GM12878 (cell line): ENCODE results near the gene DPM3. TPM values are rescaled to one million over a fixed set of nuclear protein-coding genes. Genes with fewer than 3 reads are reported as not detected.
A peak's percentile ranks its signal among the peaks of the same experiment; 100 is the strongest.

Experiments used
- ASH2L ChIP-seq: fragments of 300-600, 200-600 bp; sonication (generic); IDR thresholded peaks from 2 replicates; pipeline ENCODE4 v1.6.1; 2017; ENCODE audit warnings: low read depth, mild to moderate bottlenecking, borderline replicate concordance
- E2F8 ChIP-seq: fragments of 450-650 bp; IDR thresholded peaks from 2 replicates; pipeline ENCODE4 v1.6.1; 2018; ENCODE audit warnings: mild to moderate bottlenecking, low read depth, moderate library complexity; ENCODE audit not compliant: partially characterized antibody
- EGR1 ChIP-seq, 2 experiments: IDR thresholded peaks; 1 replicate in 1 of 2; 2 replicates in 1 of 2; pipeline ENCODE4 v1.6.1; 2011 to 2012; ENCODE audit warnings: low read depth in 2 of 2, low read length in 2 of 2, borderline replicate concordance in 1 of 2, mild to moderate bottlenecking in 1 of 2, moderate library complexity in 1 of 2
- IKZF1 ChIP-seq: fragments of 450-650 bp; conservative IDR thresholded peaks from 2 replicates; pipeline ENCODE4 v1.6.1; 2017; ENCODE audit warnings: antibody characterized with exemption, mild to moderate bottlenecking
- NFYB ChIP-seq: IDR thresholded peaks from 2 replicates; pipeline ENCODE4 v1.6.1; 2011; ENCODE audit warnings: low read depth, mild to moderate bottlenecking, low read length, improper control_type of control experiment, moderate library complexity; ENCODE audit not compliant: insufficient read depth
- NKRF ChIP-seq: fragments of 450-650 bp; conservative IDR thresholded peaks from 2 replicates; pipeline ENCODE4 v1.6.1; 2017; ENCODE audit warnings: mild to moderate bottlenecking, moderate library complexity
- NR2F1 ChIP-seq: fragments of 450-650 bp; conservative IDR thresholded peaks from 2 replicates; pipeline ENCODE4 v1.6.1; 2017; ENCODE audit warnings: mild to moderate bottlenecking
- POLR2A ChIP-seq: IDR thresholded peaks from 2 replicates; pipeline ENCODE4 v1.6.1; 2011; ENCODE audit warnings: low read depth, mild to moderate bottlenecking, low read length
- SRF ChIP-seq, 2 experiments: IDR thresholded peaks; 2 replicates each; pipeline ENCODE4 v1.6.1; 2011; ENCODE audit warnings: low read depth in 2 of 2, low read length in 2 of 2, mild to moderate bottlenecking in 1 of 2, moderate library complexity in 1 of 2
- STAT3 ChIP-seq: IDR thresholded peaks from 2 replicates; pipeline ENCODE4 v1.6.1; 2011; ENCODE audit warnings: low read depth, low read length, improper control_type of control experiment
- YY1 ChIP-seq: IDR thresholded peaks from 2 replicates; pipeline ENCODE4 v1.6.1; 2011; ENCODE audit warnings: low read depth, mild to moderate bottlenecking, low read length
- ZBTB33 ChIP-seq: fragments of 450-650 bp; IDR thresholded peaks from 2 replicates; pipeline ENCODE4 v1.6.1; 2017; ENCODE audit warnings: mild to moderate bottlenecking
- ZNF384 ChIP-seq: IDR thresholded peaks from 2 replicates; pipeline ENCODE4 v1.6.1; 2012; ENCODE audit warnings: low read depth, mild to moderate bottlenecking, low read length, improper control_type of control experiment, borderline replicate concordance
- polyA plus RNA-seq, 11 experiments: library from polyadenylated mRNA; depleted of rRNA in 4 of 11; unstranded in 6 of 11; stranded (reverse) in 5 of 11; fragments of >200 nt; fragmentation: Nextera tagmentation in 4 of 11; fragmentation: Illumina TruSeq in 1 of 11; extraction: Ambion mirVana in 4 of 11; extraction: Trizol in 1 of 11; gene quantifications; 1 replicate in 1 of 11; 2 replicates in 10 of 11; pipeline versions ENCODE4 v1.2.1 to v1.2.3, GENCODE V29; 2011 to 2016; ENCODE audit warnings: inconsistent platforms in 2 of 11, missing spikeins in 2 of 11, low read depth in 1 of 11
- total RNA-seq, 4 experiments: library from RNA; depleted of rRNA in 3 of 4; stranded (reverse); fragments of >200 nt in 3 of 4; fragmentation: Illumina TruSeq in 1 of 4; extraction: Trizol in 1 of 4; gene quantifications; 2 replicates each; pipeline versions ENCODE4 v1.2.1 to v1.2.3, GENCODE V29; 2013 to 2021
- TF ChIP-seq, protein P1 (sequence below): fragments of 150-350 bp; IDR thresholded peaks from 2 replicates; pipeline ENCODE4 v1.6.1; 2014; ENCODE audit warnings: mild to moderate bottlenecking, low read depth, low read length
- TF ChIP-seq, protein P2 (sequence below): IDR thresholded peaks from 2 replicates; pipeline ENCODE4 v1.6.1; 2012; ENCODE audit warnings: low read depth, low read length, improper control_type of control experiment
- TF ChIP-seq, protein P3 (sequence below): fragments of 450-650 bp; IDR thresholded peaks from 2 replicates; pipeline ENCODE4 v1.6.1; 2016; ENCODE audit warnings: mild to moderate bottlenecking

The DPM3 gene
- total and polyA plus RNA-seq, 10 of the 15 experiments (the other 5 are each of a cell fraction or from before 2014, with no cell fraction given): 5.9 to 78.7 (median 25.7) TPM

GRCh38 chr1:155139895-155140629, at the start of gene DPM3 (continued):
- TF ChIP-seq, protein P1, sequence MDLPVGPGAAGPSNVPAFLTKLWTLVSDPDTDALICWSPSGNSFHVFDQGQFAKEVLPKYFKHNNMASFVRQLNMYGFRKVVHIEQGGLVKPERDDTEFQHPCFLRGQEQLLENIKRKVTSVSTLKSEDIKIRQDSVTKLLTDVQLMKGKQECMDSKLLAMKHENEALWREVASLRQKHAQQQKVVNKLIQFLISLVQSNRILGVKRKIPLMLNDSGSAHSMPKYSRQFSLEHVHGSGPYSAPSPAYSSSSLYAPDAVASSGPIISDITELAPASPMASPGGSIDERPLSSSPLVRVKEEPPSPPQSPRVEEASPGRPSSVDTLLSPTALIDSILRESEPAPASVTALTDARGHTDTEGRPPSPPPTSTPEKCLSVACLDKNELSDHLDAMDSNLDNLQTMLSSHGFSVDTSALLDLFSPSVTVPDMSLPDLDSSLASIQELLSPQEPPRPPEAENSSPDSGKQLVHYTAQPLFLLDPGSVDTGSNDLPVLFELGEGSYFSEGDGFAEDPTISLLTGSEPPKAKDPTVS: no peak
- TF ChIP-seq POLR2A: peak; percentile 76
- peak in 1 of 2 experiments; percentile 80; a peak in 2 of 4 replicates for TF ChIP-seq SRF (IDR thresholded peaks at IDR 0.05; ENCODE audit: low read depth in 2 of 2, low read length in 2 of 2)
- TF ChIP-seq NKRF: peak; percentile 55
- peak; percentile 88 for TF ChIP-seq YY1
- no peak for TF ChIP-seq NFYB
- TF ChIP-seq, protein P2, sequence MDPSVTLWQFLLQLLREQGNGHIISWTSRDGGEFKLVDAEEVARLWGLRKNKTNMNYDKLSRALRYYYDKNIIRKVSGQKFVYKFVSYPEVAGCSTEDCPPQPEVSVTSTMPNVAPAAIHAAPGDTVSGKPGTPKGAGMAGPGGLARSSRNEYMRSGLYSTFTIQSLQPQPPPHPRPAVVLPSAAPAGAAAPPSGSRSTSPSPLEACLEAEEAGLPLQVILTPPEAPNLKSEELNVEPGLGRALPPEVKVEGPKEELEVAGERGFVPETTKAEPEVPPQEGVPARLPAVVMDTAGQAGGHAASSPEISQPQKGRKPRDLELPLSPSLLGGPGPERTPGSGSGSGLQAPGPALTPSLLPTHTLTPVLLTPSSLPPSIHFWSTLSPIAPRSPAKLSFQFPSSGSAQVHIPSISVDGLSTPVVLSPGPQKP: peak; percentile 69; the same call in 1 of the 2 replicates
- no peak for TF ChIP-seq STAT3
- no peak for TF ChIP-seq NR2F1
- TF ChIP-seq, protein P3, sequence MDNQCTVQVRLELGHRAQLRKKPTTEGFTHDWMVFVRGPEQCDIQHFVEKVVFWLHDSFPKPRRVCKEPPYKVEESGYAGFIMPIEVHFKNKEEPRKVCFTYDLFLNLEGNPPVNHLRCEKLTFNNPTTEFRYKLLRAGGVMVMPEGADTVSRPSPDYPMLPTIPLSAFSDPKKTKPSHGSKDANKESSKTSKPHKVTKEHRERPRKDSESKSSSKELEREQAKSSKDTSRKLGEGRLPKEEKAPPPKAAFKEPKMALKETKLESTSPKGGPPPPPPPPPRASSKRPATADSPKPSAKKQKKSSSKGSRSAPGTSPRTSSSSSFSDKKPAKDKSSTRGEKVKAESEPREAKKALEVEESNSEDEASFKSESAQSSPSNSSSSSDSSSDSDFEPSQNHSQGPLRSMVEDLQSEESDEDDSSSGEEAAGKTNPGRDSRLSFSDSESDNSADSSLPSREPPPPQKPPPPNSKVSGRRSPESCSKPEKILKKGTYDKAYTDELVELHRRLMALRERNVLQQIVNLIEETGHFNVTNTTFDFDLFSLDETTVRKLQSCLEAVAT: 0 out of 2 replicates have a peak, but pooled peaks have one; percentile 57
- no peak for TF ChIP-seq ASH2L
- TF ChIP-seq ZBTB33: no peak
- peak; percentile 62 to 76; a peak in 2 of 3 replicates for TF ChIP-seq EGR1 (IDR thresholded peaks at IDR 0.05; ENCODE audit: borderline replicate concordance in 1 of 2, low read depth in 2 of 2, low read length in 2 of 2)
- TF ChIP-seq ZNF384: no peak
- TF ChIP-seq IKZF1: peak; percentile 93
- TF ChIP-seq E2F8: peak; percentile 92
